ENCODE data around the gene HPS3.
"Not testable (repeated sequence)": the region's sequence is repeated elsewhere in the genome, so short reads cannot be mapped to it uniquely, and the experiment has no call there.

Gene HPS3

DNA sequence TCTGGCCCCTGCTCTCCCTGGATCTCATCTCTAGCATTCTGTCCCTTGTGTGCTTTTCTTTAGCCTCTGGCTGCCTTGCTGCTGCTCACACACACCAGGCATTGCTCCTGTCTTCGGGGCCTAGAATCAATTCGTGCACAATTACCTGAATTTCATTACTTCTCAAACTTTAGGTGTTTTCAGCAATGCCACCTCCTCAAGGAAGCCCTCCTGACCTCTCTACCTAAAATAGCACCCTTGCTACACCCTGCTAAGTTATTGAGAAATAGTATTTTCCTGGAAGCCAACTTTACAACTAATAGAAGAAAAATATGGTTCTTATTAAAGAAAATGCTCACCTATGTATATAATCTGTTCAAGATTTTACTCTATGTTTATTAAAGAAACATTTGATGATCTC is 51.7 kb downstream of the HPS3 start:
- in situ Hi-C loops (cut with MboI; ENCODE audit: low sequenced_read_pairs): no loop called here

DNA sequence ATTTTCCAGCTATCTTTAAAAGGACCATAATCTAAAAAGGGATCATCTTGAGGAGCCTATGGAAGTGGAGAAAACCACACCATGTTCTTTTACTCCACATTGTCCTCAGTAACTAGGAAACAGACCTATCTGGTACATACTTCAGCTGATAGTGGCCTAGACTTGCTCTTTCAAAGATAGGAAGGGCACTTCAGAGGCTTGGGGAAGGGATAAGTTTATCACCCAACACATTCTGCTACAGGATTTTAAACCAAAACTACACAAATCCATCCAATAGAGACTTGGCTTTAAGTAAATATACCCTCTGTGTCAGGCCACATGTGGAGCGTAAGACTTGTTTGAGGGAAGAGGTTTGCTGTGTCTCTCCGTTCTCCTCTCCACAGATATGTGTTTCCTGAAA is 56.8 kb downstream of the HPS3 start:
- in situ Hi-C loops (cut with MboI; ENCODE audit: low sequenced_read_pairs): no loop called here

DNA sequence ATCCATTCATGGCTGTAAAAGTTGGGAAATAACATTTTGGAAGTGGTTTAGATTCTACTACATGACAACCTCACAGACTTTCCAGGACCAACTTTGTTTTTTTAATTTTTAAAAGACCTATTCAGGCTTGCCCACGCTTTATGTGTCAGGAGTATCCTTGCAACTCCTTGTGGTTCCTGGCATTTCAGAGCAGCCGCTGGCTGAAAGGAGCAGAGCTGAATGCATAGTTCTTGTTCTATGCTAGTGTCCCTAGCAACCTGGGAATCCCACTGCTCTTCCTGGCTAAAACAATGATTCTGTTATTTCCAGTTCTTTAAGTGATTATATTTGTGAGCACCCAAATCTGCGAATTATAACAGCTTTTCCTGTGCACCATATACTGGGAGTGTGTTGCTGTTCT is 57.3 kb downstream of the HPS3 start:
- in situ Hi-C loops (cut with MboI; ENCODE audit: low sequenced_read_pairs): no loop called here

DNA sequence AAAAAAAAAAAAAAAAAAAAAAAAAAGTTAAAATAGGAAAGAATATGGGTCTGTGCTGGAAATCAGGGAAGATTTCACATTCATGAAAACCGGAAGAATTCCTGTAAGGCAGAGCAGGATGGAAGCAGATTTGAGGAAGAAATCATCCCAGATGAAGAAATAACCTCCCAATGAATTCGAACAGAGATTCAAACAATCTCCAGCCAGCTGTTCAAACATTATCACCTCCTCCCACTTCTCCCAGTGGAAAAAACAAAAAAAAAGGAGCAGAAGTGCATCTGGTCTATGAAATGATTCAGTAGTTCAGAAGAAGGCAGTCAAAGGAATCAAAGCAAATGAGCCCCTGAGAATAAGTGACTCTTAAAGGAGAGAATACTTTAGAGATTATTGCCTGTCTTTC is 59.1 kb downstream of the HPS3 start:
- in situ Hi-C loops (cut with MboI; ENCODE audit: low sequenced_read_pairs): no loop called here

GRCh38 chr3:149195221-149195620 is 65.8 kb downstream of the HPS3 start:
- in situ Hi-C loops (cut with MboI; ENCODE audit: low sequenced_read_pairs): no loop called here

- in situ Hi-C loops (cut with MboI; ENCODE audit: low sequenced_read_pairs): not testable (repeated sequence)
Observed at GRCh38 chr3:149196805-149197592, 67.6 kb downstream of the HPS3 start.

- in situ Hi-C loops (cut with MboI; ENCODE audit: low sequenced_read_pairs): no loop called here
Observed at GRCh38 chr3:149197669-149198068, 68.2 kb downstream of the HPS3 start.

GRCh38 chr3:149198611-149199010 is 69.2 kb downstream of the HPS3 start:
- in situ Hi-C loops (cut with MboI; ENCODE audit: low sequenced_read_pairs): no loop called here

DNA sequence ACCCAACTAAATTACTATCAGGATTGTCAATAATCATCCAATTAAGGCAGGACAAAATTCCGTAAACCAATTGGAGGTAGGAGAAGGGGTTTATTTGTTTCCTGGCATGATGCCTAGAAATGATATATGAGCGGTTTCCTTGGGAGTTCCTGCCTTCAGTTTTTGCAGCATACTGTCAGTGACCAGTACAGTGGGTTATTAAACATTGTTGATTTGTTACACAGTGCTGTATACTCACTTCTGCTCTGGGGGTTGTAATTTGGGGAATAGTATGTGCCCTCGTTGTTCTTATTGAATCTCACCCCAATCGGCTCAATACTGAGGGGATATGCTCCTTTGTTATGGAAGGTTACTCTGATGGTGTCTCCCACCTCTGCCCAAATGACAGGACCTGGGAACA is 70.0 kb downstream of the HPS3 start:
- in situ Hi-C loops (cut with MboI; ENCODE audit: low sequenced_read_pairs): no loop called here

- in situ Hi-C loops (cut with MboI; ENCODE audit: low sequenced_read_pairs): no loop called here
Observed at GRCh38 chr3:149203758-149204157, 74.3 kb downstream of the HPS3 start.

DNA sequence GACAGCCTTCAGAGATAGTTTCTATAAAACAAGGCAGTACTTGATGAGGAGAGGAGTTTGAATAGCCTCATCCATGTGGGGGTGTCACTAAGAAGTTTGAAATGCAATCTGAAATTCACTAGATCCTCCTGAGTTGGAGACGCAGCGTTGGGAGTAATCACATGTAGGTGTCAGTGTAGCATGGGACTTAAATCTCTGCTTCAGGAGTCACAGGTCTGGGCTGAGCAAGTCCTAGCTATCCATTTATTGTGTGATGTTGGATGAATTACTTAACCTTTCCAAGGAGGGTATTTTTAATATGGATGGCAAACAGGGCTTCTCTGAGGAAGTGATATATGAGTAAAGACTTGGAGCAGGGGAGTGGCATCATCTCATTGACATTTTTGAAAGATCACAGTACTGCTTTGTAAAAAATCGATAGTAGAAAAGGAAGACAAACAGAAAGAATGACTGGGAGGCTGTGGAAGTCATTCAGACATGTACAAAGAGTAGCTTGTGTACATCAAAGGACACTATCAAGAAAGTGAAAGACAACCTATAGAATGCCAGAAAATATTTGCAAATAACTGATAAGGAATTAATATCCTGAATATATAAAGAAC is 75.1 kb downstream of the HPS3 start:
- in situ Hi-C loops (cut with MboI; ENCODE audit: low sequenced_read_pairs): no loop called here

DNA sequence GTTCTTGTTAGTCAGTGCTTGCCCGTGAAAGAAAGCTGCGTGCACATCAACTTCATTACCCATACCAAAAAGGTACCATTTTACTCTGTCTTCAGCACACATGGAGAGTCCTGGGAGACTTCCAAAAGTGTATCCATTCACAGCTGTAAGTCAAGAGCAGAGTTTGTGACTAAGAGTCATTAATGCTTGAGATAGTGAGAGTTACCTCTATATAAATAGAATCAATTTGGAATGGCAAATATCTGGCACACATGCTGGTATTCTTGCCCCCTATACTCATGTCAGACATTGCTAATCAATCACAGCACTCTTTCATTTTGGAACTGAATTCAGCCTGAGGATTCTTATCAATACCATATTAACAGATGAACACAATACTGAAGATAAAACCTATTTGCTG is 78.0 kb downstream of the HPS3 start:
- in situ Hi-C loops (cut with MboI; ENCODE audit: low sequenced_read_pairs): no loop called here

DNA sequence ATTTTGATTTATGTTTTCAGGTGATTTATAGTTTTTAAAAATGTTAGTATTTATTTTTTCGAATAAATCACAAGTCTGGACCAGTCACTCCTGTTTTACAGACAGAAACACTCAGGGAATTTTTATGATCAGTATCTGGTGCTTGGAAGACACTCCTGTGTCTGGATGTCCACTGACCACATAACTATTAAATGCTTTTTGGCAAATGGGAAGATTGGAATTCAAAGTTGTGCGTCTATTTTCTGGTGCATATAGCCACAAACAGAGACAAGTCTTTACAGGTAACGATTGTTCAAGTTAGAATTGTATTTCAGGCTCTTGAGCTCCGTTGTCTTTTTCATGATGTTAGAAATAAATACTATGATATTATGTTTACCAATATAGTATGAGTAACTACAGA is 80.0 kb downstream of the HPS3 start:
- in situ Hi-C loops (cut with MboI; ENCODE audit: low sequenced_read_pairs): no loop called here

GRCh38 chr3:149212386-149212785 is 82.9 kb downstream of the HPS3 start:
- in situ Hi-C loops (cut with MboI; ENCODE audit: low sequenced_read_pairs): no loop called here

DNA sequence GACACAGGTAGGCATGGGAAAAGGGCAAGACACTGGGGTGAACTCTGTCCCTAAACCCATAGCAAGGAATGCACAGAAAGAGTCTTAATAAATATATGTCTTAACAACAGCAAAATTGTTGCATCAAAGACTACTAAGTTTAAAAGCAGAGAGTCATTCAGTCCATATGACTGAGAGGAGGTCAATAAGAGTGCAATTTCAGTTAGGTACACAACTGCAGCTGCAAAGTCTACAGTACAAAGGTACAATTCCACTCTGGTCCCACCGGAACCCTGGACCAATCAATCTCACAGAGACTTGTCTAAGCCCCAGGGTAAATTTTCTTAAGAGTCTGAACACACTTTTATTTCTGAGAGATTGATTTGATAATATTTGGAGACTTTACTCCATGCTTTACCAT is 85.3 kb downstream of the HPS3 start:
- in situ Hi-C loops (cut with MboI; ENCODE audit: low sequenced_read_pairs): no loop called here

DNA sequence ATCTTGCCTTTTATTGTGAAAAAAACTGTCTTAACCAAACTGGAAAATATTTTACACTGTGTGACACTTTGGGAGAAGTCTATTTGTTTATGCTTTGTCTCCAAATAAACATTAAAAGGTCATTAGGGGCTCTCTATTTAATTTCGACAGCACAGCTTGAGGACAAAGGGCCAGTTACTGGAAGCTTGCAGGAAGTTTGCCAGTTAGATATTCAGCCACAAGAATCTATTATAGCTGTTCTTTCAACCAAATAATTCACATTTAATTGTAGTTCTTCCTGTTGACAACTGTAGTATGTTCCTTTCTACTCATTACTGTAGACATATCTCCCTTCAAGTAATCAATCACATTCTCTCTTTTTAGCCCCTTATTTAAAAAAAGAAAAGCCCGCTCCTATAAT is 86.1 kb downstream of the HPS3 start:
- in situ Hi-C loops (cut with MboI; ENCODE audit: low sequenced_read_pairs): no loop called here

DNA sequence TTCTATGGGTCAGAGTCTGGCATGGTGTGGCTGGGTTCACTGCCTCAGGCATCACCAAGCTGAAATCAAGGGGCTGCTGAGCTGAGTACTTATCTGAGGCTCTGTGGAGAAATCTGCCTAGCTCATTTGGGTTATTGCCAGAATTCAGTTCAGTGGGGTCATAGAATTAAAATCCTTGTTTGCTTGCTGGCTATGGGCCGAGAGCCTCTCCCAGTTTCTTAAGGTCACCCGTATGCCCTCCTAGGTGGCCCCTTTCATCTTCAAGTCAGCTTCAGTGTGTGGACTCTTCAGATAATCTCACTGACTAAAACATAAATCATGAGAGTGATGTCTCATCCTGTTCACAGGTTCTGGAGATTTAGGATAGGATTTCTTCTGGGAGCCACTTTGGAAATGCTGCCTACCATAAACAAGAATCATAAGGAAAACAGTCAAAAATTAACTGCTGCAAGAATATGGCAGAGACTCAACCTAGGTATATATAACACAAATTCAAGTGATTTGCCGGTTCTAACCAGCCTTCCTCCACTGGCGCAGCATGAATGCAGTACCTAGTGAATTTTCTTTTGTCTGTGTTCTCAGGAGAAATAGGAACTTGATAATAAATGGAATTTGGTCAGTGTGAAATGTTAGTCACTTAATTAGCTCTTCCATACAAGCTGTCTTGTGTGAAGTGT is 86.9 kb downstream of the HPS3 start:
- in situ Hi-C loops (cut with MboI; ENCODE audit: low sequenced_read_pairs): no loop called here

GRCh38 chr3:149217347-149217746 is 87.9 kb downstream of the HPS3 start:
- in situ Hi-C loops (cut with MboI; ENCODE audit: low sequenced_read_pairs): no loop called here

- in situ Hi-C loops (cut with MboI; ENCODE audit: low sequenced_read_pairs): not testable (repeated sequence)
Observed at GRCh38 chr3:149219380-149220121, 90.1 kb downstream of the HPS3 start.

DNA sequence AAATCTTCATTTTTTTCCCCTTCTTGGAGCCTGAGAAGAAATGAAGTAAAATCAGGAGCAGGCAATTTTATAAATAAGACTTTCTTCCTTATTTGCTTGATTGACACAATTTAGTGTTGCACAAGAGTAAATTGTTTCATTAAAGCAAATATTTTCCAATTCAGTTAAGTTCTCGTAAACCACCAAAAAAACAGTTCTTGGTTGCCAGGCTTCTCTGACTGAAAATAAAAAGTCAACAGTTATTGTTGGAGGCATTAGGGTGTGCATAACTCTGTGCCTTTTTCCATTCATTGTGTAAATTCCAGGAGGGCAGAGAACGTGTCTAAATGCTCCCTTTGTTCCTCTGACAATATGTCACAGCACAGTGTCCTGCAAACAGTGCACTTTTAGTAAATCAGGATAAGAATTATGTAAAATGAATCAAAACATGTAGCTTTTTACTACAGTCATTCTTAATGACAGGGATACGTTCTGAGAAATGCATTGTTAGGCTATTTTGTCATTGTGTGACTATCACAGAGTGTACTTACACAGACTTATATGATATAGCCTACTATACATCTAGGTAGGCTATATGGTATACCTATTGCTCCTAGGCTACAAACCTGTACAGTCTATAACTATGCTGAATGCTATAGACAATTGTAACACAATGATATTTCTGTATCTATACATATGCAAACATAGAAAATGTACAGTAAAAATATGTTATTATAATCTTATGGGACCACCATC is 92.5 kb downstream of the HPS3 start, which contains the start of gene CP:
Gene CP (minus strand): TSS at position 47 of the 735 bp plus-strand sequence. CDS start 37 bp downstream, at position 10.
- in situ Hi-C loops (cut with MboI; ENCODE audit: low sequenced_read_pairs): no loop called here

Data from HL-60/S4 (cell line).